Inflammatory macrophage (primary cell): ENCODE measurements around the gene CSMD2.

Experiments used
- DNase-seq, 2 donors: peaks; one replicate each; pipeline ENCODE4 v3.0.0-alpha.2; 2020 to 2022

The CSMD2 gene

GRCh38 chr1:33470495-33471012, 694.5 kb downstream of the CSMD2 start:
- DNase-seq = peak; percentile 93 to 96

GRCh38 chr1:33469691-33470090, 695.3 kb downstream of the CSMD2 start:
- no peak for DNase-seq

GRCh38 chr1:33468967-33469366, 696.1 kb downstream of the CSMD2 start:
- DNase-seq = no peak

- peak; percentile 7 to 52 for DNase-seq
Measured at GRCh38 chr1:33468531-33468930, 696.5 kb downstream of the CSMD2 start.

GRCh38 chr1:33468011-33468410, 697.0 kb downstream of the CSMD2 start:
- no peak for DNase-seq

GRCh38 chr1:33466159-33466558, 698.9 kb downstream of the CSMD2 start:
- DNase-seq = no peak

GRCh38 chr1:33465316-33465715, 699.7 kb downstream of the CSMD2 start:
- DNase-seq = peak; percentile 54 to 66

GRCh38 chr1:33464552-33464951, 700.5 kb downstream of the CSMD2 start:
- DNase-seq = no peak
